ENCODE data around the gene PVALEF.
A peak's percentile ranks its signal among the peaks of the same experiment; 100 is the strongest.

PVALEF gene

GRCh38 chr17:81165246-81166032 lies at the start of gene PVALEF:
PVALEF (plus strand) TSS chr17:81165507; CDS start chr17:81181227, 15,720 bp downstream.
- no peak for DNase-seq

GRCh38 chr17:81115749-81116464 lies 49.4 kb upstream of the PVALEF start:
- DNase-seq = no peak

GRCh38 chr17:81116704-81117103 lies 48.6 kb upstream of the PVALEF start:
- DNase-seq = no peak

- no peak for DNase-seq
These were observed 47.6 kb upstream of the PVALEF start for GRCh38 chr17:81117672-81118198.

- no peak for DNase-seq
These were observed 46.7 kb upstream of the PVALEF start for GRCh38 chr17:81118308-81119221.

- DNase-seq = peak; percentile 72 to 86
These were observed 45.8 kb upstream of the PVALEF start for GRCh38 chr17:81119223-81120148.

GRCh38 chr17:81120149-81120484 lies 45.2 kb upstream of the PVALEF start:
- DNase-seq = no peak

- no peak for DNase-seq
These were observed 44.3 kb upstream of the PVALEF start for GRCh38 chr17:81120695-81121621.

GRCh38 chr17:81121841-81122733 lies 43.2 kb upstream of the PVALEF start:
- no peak for DNase-seq

GRCh38 chr17:81123052-81124048 lies 42.0 kb upstream of the PVALEF start:
- no peak for DNase-seq

GRCh38 chr17:81124377-81124776 lies 40.9 kb upstream of the PVALEF start:
- DNase-seq = no peak

GRCh38 chr17:81125573-81126081 lies 39.7 kb upstream of the PVALEF start:
- no peak for DNase-seq

GRCh38 chr17:81126281-81127132 lies 38.8 kb upstream of the PVALEF start:
- no peak for DNase-seq

- DNase-seq = no peak
These were observed 38.2 kb upstream of the PVALEF start for GRCh38 chr17:81127133-81127455.

GRCh38 chr17:81127526-81128177 lies 37.7 kb upstream of the PVALEF start:
- no peak for DNase-seq

- DNase-seq = no peak
These were observed 37.0 kb upstream of the PVALEF start for GRCh38 chr17:81128338-81128737.

GRCh38 chr17:81128774-81129173 lies 36.5 kb upstream of the PVALEF start:
- no peak for DNase-seq

All from SW 1271 (cell line).